Lower leg skin (tissue), 3 donors: ENCODE data around the gene PGA5.

Source experiments
- CTCF ChIP-seq, 3 donors: fragments of 450-650 bp; IDR thresholded peaks; one replicate each; pipeline ENCODE4 v1.5.1; 2016; ENCODE audit warnings: antibody characterized with exemption in 3 of 3, mild to moderate bottlenecking in 3 of 3, moderate library complexity in 2 of 3
- POLR2A ChIP-seq, 2 donors: fragments of 450-650 bp; IDR thresholded peaks; one replicate each; pipeline ENCODE4 v1.6.1; 2016 to 2017; ENCODE audit warnings: antibody characterized with exemption in 2 of 2, mild to moderate bottlenecking in 1 of 2, moderate library complexity in 1 of 2

- no peak for TF ChIP-seq POLR2A (IDR thresholded peaks at IDR 0.05)
- TF ChIP-seq CTCF (IDR thresholded peaks at IDR 0.05) = no peak
These were observed 40.1 kb downstream of the PGA5 start for GRCh38 chr11:61280883-61281580.
